Heart right ventricle (tissue), 16 donors: ENCODE measurements around the gene PRSS12. TPM values are rescaled to one million over a fixed set of nuclear protein-coding genes. Genes with fewer than 3 reads are reported as not detected.

Experiments
- ATAC-seq, 8 donors: fragments of 200-7000 bp; cut with Tn5 transposase; one replicate each; pipeline ENCODE4 v1.9.1; 2020; ENCODE audit warnings: mild to moderate bottlenecking in 8 of 8, moderate library complexity in 8 of 8, moderate number of reproducible peaks in 1 of 8
- DNase-seq, 2 donors: peaks; one replicate each; pipeline ENCODE4 v3.0.0-alpha.2; 2020
- H3K27ac ChIP-seq, 10 donors: fragments of 200-600 bp; sonication (generic) in 2 of 10; one replicate each; pipeline versions ENCODE4 v1.5.0 to v1.8.0; 2020 to 2022; ENCODE audit warnings: mild to moderate bottlenecking in 3 of 10
- H3K27me3 ChIP-seq, 7 donors: fragments of 200-600 bp; one replicate each; pipeline ENCODE4 v1.8.0; 2021 to 2022; ENCODE audit warnings: mild to moderate bottlenecking in 2 of 7
- H3K36me3 ChIP-seq, 9 donors: fragments of 200-600 bp; sonication (generic) in 1 of 9; one replicate each; pipeline versions ENCODE4 v1.5.0 to v1.8.0; 2020 to 2022; ENCODE audit warnings: mild to moderate bottlenecking in 2 of 9
- H3K4me1 ChIP-seq, 9 donors: fragments of 200-600 bp; sonication (generic) in 1 of 9; one replicate each; pipeline versions ENCODE4 v1.5.0 to v1.8.0; 2020 to 2022; ENCODE audit warnings: mild to moderate bottlenecking in 4 of 9
- H3K4me3 ChIP-seq, 10 donors: fragments of 200-600 bp; sonication (generic) in 2 of 10; one replicate each; pipeline versions ENCODE4 v1.5.0 to v1.8.0; 2020 to 2022; ENCODE audit warnings: mild to moderate bottlenecking in 7 of 10, moderate library complexity in 2 of 10
- H3K9me3 ChIP-seq, 11 donors: fragments of 200-600 bp in 10 of 11; sonication (generic) in 2 of 11; one replicate each; pipeline versions ENCODE4 v1.5.0 to v1.8.0; 2013 to 2022; ENCODE audit warnings: mild to moderate bottlenecking in 2 of 11, control low read depth in 1 of 11, moderate library complexity in 1 of 11
- CTCF ChIP-seq, 9 donors: fragments of 200-600 bp; sonication (generic) in 2 of 9; IDR thresholded peaks; one replicate each; pipeline versions ENCODE4 v1.5.0 to v1.8.0; 2021 to 2022; ENCODE audit warnings: antibody characterized with exemption in 9 of 9, mild to moderate bottlenecking in 5 of 9, moderate library complexity in 1 of 9
- WGBS, 2 donors: extraction: QIAGEN DNeasy Blood & Tissue Kit; methylation state at CpG; one replicate each; pipeline ENCODE4 v1.1.7; 2013; ENCODE audit warnings: inconsistent platforms in 1 of 2; 5-methylcytosine and 5-hydroxymethylcytosine counted together
- intact Hi-C, 10 donors: fragments of 100-400 bp; cut with DNase I; formaldehyde crosslinking; loops; one replicate each; pipeline versions ENCODE4 v1.11.1 to v1.14.2; 2022
- polyA plus RNA-seq, 2 donors: library from polyadenylated mRNA; stranded (reverse); fragments of 200-250 nt; gene quantifications; one replicate each; pipeline ENCODE4 v1.2.3, GENCODE V29; 2013
- total RNA-seq, 10 donors: library from RNA; stranded (reverse); fragmentation: NEBNext Ultra II Directional in 3 of 10; extraction: Animal tissue kit (Norgen Biotek cat#: 25700) in 3 of 10; gene quantifications; one replicate each; pipeline versions ENCODE4 v1.2.1 to v1.2.4, GENCODE V29; 2021 to 2023
- donor health status: Arrhythmogenic right ventricular cardiomyopathy.
- donor health status: ischemic (EF 13 %, LVEDD 7.1; RV severe dilation, severe dysfunction).
- donor health status: healthy with polysubstance abuse.
- donor health status: DM: no; HTN: yes; CAD: no.
- donor health status: DM: no; HTN: no; CAD: no.
- donor health status: ischemic (EF 25% LVEDD 6.9; RV normal size, moderate dysfunction).
- donor health status: ischemic (EF 25% LVEDD 5.7; RV mildly dilated, moderate dysfunction).
- donor health status: healthy.
- donor health status: DM: yes; HTN: yes; CAD: no.
- donor health status: Ischemic cardiomyopathy.
- donor health status: ischemic (EF 35%, LVEDD 5.7; RV mildly dilated, moderate dysfunction).
- donor health status: nonischemic (EF 11% LVEDD 7.7; RV severe dilation, severe dysfunction).
- donor health status: DM: yes; HTN: yes; CAD: no.
- donor health status: PGD.
- donor health status: ischemic (EF 29% LVEDD 5.4; RV normal size, mild dysfunction).
- donor health status: nonischemic (EF 23%, LVEDD 6.1; RV moderate dilation, normal function).

The PRSS12 gene
- total and polyA plus RNA-seq, 12 donors, result 0.03 to 0.47 TPM; not detected in 10

- 66 to 67% methylated on average over 4 of the region's 4 CpGs for WGBS, 2 donors
- intact Hi-C loops, result loop anchor here in 3 of 10 donors (5.0 to 10.0 kb wide), 3 partner anchors 392 to 402 kb away; partner anchors contain the start of gene METTL14 (in 1 of the 3)
- ATAC-seq (no peak), DNase-seq (no peak)
- Histone ChIP-seq H3K4me1 (peaks cover 3 to 38% (median 26%) of the 10 kb centered on the region in 9 donors), H3K27ac (no peak overlapping the region), H3K4me3 (no peak overlapping the region), H3K27me3 (no peaks in the 10 kb centered on the region), H3K36me3 (peaks cover 0 to 25% (median 0%) of the 10 kb centered on the region in 9 donors), H3K9me3 (no peaks in the 10 kb centered on the region)
- TF ChIP-seq CTCF (IDR thresholded peaks at IDR 0.05), result no peak
These were observed 70.1 kb downstream of the PRSS12 start for GRCh38 chr4:118282692-118283091.

- DNase-seq, result no peak
- peaks cover 3 to 39% (median 26%) of the 10 kb centered on the region in 9 donors for H3K4me1 ChIP-seq
- H3K9me3 ChIP-seq, result no peaks in the 10 kb centered on the region
- ATAC-seq, result no peak
- peak overlapping the region in 1 of 10 donors; percentile 18 for H3K27ac ChIP-seq
- H3K4me3 ChIP-seq, result no peak overlapping the region
- intact Hi-C loops, result loop anchor here in 3 of 10 donors (5.0 to 10.0 kb wide), 3 partner anchors 393 to 403 kb away; partner anchors contain the start of gene METTL14 (in 1 of the 3)
- no peak for TF ChIP-seq CTCF (IDR thresholded peaks at IDR 0.05)
- no peaks in the 10 kb centered on the region for H3K27me3 ChIP-seq
- WGBS, 2 donors, result 34 to 45% methylated on average over 9 of the region's 9 CpGs
- H3K36me3 ChIP-seq, result peaks cover 0 to 25% (median 0%) of the 10 kb centered on the region in 9 donors
These were observed 71.0 kb downstream of the PRSS12 start for GRCh38 chr4:118281611-118282442.

GRCh38 chr4:118280501-118281218 is 72.1 kb downstream of the PRSS12 start:
- Histone ChIP-seq H3K9me3 (no peaks in the 10 kb centered on the region), H3K27me3 (no peaks in the 10 kb centered on the region), H3K4me3 (peak overlapping the region in 2 of 10 donors; percentile 84 to 93), H3K4me1 (peaks cover 3 to 39% (median 26%) of the 10 kb centered on the region in 9 donors), H3K36me3 (peaks cover 0 to 25% (median 0%) of the 10 kb centered on the region in 9 donors), H3K27ac (no peak overlapping the region)
- WGBS, 2 donors, result 7 to 16% methylated on average over 2 of the region's 2 CpGs
- DNase-seq, result peak in 1 of 2 donors; percentile 25
- intact Hi-C loops, result loop anchor here in 3 of 10 donors (5.0 to 10.0 kb wide), 3 partner anchors 394 to 404 kb away; partner anchors contain the start of gene METTL14 (in 1 of the 3)
- peak in 2 of 8 donors; percentile 18 to 26 for ATAC-seq
- peak in 8 of 9 donors; percentile 19 to 72 (median 56) for TF ChIP-seq CTCF (IDR thresholded peaks at IDR 0.05)

- Histone ChIP-seq H3K27me3 (no peaks in the 10 kb centered on the region), H3K4me3 (peak overlapping the region in 9 of 10 donors; percentile 54 to 93 (median 84)), H3K36me3 (peaks cover 0 to 25% (median 0%) of the 10 kb centered on the region in 9 donors), H3K4me1 (peaks cover 3 to 39% (median 26%) of the 10 kb centered on the region in 9 donors), H3K27ac (peak overlapping the region in 6 of 10 donors; percentile 88 to 98 (median 94)), H3K9me3 (no peaks in the 10 kb centered on the region)
- TF ChIP-seq CTCF (IDR thresholded peaks at IDR 0.05), result no peak
- intact Hi-C loops, result loop anchor here in 4 of 10 donors (5.0 to 10.0 kb wide), 3 partner anchors 395 to 405 kb away; partner anchors contain the start of gene METTL14 (in 2 of the 4)
- 39 to 41% methylated on average over 2 of the region's 2 CpGs for WGBS, 2 donors
- ATAC-seq (no peak), DNase-seq (no peak)
These were observed 72.8 kb downstream of the PRSS12 start for GRCh38 chr4:118279920-118280432.
